Limb (tissue), 2 donors: ENCODE data around the gene OIP5.
"Not testable (repeated sequence)": the region's sequence is repeated elsewhere in the genome, so short reads cannot be mapped to it uniquely, and the experiment has no call there.

Experiments
- DNase-seq, 2 donors: peaks; one replicate each; pipeline ENCODE4 v3.0.0-alpha.2; 2016; ENCODE audit errors: extremely low spot score in 2 of 2

Gene OIP5

DNA sequence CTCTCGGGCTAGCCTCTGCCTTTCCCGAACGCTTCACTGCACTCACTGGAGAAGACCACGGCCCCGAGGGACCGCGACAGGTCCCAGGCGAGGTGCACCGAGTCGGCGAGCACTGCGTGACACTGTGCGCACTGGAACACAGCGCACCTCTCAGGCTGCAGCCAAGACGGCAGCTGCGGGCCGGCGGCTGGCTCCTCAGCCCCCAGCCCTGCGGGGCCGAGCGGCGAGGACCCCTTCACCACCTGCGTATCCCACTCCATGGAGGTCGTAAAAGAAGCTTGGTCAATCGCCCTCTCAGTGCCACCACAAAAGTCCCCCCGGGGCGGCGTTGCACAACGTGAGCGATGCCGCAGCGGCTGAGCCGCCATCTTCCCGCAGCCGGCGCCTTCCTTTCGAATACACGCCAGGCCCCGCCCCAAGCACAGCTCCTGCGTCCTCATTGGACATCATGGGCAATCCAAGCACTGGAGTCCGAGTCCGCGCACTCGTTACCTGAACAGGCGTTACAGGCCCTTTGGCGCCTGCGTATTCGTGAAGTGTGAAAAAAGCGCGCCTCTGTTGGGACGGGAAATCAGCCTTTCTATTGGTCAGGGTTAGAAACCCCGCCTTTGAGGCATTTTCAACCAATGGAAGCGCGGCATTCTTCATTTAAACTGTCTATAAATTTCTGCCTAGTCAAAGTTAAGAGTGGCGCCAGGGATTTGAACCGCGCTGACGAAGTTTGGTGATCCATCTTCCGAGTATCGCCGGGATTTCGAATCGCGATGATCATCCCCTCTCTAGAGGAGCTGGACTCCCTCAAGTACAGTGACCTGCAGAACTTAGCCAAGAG, at the start of gene OIP5, which contains the start of gene NUSAP1:
Gene OIP5, minus strand, starts transcription at position 398 of the 832 bp plus-strand sequence. Its CDS starts 30 bp downstream, at position 368.
Gene NUSAP1, plus strand, starts transcription at position 688 of the 832 bp plus-strand sequence. Its CDS starts 77 bp downstream, at position 765.
- DNase-seq, result peak; percentile 96 to 99

DNA sequence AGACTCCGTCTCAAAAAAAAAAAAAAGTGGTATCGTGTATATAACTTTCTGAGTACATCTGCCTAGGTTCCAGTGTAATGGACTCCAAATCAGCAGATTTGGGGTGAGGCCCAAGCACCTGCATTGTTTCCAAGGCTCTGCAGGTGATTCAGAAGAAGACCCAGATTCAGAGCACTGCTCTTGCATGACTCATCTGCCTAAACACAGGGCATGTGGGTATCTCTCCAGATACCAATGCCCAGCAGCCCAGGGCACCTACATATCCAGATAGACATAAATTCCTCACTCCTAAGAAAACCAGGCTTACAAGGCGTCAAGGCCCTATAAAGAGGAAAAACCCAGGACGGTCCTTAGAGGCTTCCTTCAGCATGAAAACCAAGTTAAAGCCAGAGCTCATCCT, 45.6 kb upstream of the OIP5 start:
- no peak for DNase-seq

DNA sequence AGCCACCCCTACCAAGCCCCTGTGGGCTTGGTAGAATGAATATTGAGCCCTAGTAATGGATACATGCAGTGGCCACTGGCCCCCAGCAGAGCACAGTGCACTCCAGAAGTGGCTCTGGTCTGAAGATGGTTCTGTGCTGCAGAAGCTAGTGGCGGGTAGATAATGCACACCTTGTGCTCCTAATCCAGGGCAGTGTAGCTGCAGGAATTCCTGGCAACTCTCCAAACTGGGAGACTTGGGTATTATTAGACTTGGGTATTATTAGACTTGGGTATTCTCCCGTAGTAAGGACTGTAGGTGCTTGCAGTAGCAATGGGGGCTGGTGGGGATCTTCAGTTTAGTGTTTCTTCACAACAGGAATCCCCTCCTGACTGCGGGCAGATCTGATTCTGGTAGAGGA, 35.0 kb upstream of the OIP5 start:
- no peak for DNase-seq

DNA sequence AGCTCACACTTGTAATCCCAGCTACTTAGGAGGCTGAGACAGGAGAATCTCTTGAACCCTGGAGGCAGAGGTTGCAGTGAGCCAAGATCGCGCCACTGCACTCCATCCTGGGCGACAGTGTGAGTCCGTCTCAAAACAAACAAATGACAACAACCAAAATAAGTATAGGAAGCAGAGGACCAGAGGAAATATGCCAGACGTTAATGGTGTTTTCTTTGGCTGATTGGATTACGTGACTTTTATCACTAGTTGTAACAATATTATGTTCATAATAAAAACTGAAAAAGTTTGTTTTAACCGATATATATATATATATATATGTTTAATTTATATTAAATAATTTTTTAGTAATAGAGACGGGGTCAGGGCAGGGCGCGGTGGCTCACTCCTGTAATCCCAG, 22.0 kb upstream of the OIP5 start:
- DNase-seq, result no peak

DNA sequence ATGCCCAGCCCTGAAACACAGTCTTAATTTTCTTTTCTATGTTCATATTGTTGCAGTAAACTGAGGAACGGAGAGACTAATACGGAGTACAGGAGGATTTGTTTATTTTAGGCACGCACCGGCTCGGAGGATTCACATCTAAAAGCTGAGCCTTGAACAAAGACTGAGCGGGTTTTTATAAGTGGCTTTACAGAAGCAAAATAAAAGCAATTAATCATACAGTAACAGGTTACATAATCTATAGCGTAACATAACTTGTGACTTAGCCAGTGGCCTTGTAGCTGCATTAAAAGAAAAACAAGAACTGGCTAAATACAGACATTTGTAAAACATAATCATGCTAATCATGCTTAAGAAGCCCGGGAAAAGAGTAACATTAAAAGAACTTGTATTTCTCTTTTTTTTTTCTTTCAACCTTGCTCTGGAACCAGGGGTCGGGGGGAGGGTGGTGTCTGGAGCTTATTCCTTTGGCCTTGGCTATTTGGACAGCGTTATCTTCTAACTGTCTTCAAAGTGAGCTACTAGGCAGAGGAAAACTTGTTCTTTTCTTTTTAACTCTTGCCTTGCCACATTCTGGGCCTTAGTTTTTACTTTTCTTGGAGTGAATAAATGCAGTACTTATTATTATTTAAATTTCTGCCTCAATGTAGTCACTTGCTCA, 17.8 kb upstream of the OIP5 start:
- DNase-seq, result no peak

DNA sequence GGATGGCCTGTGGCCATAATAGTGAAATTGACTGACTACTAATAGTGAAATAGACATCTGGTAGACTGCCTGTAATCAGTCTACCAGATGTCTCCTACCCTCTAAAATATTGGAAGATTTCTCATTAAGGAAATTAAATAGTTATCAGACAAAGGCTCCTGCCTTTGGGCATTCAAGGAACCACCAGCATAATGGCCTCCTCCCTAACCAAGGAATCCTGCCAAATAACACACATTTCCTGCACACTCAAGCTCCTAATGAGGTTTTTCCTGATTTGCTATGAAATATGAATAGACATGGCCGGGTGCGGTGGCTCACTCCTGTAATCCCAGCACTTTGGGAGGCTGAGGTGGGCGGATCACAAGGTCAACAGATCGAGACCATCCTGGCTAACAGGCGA, 14.8 kb upstream of the OIP5 start:
- no peak for DNase-seq

DNA sequence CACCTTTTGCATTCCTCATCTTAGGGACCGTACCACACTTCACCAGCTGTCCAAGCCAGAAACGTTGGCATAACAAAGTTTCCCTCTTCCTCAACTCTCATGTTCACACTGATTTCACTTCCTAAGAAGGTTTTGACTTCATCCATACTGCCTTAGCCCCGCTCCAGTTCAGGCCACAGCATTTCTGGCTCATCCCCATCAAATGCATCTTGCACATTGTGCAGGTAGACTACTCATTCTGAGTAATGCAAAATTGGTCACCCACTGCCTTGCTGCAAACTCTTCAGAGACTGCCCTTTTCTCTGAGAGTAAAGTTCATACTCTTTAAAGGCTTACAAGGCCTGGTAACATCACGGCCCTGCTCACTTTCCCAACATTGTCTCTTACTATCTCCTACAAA, 9.1 kb upstream of the OIP5 start:
- no peak for DNase-seq

DNA sequence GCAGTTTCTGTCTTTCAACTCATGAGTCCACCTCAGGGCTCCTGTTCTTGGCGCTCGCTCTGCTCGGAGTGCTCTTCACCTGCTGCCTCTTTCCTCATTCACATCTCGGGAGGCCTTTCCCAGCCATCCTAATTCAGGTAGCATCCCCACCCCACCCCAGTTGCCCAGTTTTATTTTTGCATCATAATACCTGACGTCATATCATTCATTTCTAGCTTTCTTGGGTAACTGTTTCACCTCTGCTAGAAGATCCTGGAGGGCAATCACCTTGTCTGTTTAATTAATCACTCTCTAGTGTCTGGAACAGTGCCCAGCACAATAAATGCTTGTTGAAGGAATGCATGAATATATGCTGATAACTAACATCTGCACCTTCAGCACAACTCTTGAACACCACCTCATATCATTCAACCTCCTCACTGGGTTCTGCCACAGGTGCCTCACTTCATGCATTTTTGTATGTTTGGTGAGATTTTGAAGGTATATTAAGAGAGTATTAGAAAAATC, 7.9 kb upstream of the OIP5 start:
- DNase-seq, result no peak

DNA sequence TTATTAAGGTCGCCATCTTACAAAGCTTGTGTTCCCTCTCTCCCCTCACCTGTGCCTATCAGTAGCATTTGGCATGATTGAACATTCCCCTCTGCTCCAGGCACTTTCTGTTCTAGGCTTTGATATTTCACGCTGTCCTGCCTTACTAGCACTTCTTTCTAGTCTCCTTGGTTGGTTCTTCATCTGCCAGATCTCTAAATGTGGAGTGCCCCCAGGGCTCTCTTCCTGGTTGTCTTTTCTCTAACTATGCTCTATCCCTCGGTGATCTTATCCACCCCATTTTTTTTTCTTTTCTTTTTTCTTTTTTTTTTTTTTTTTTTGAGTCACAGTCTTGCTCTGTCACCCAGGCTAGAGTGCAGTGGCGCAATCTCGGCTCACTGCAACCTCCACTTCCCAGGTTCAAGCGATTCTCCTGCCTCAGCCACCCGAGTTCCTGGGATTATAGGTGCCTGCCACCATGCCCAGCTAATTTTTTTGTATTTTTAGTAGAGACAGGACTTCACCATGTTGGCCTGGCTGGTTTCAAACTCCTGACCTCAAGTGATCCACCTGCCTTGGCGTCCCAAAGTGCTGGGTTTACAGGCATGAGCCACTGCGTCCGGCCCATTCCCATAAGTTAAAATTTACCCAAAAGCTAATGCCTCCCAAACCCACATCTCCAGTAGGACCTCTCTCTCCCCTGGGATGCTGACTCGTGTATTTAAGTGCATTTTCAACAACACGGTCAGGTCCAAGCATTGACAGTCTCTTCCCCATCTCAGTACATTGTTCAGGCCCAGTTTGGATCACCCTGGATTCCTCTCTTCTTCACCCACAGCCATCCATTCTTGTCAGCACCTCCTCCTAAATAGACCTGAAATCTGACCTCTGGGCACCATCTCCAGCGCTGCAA, 5.5 kb upstream of the OIP5 start:
- DNase-seq, result no peak

DNA sequence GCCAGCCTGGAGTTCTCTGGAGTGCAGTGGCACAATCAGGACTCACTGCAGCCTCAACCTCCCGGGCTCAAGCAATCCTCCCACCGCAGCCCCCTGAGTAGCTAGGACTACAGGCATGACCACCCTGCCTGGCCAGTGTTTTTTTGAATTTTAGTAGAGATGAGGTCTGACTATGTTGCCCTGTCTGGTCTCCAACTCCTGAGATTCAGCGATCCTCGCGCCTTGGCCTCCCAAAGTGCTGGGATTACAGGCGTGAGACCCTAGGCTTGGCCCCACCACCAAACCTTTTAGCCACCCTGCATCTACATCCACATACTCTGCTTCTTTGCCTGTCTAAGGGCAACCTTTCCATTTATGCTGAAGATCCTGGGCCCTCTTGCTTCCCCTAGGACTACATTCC, 4.7 kb upstream of the OIP5 start:
- no peak for DNase-seq

DNA sequence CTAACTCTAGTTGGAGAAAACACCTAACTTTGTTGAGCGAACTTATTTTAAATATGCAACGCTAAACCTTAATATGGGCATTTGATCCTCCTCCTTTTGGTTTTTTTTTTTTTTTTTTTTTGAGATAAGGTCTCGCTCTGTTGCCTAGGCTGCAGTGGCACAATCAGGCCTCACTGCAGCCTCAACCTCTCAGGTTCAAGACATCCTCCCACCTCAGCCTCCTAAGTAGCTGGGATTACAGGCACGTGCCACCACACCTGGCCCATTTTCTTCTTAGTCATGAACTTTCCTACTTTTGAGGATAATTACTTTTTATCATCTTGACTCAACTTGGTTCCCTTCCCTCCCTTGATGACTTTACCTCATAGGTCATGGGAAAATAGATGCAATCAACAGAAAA, 4.2 kb upstream of the OIP5 start:
- DNase-seq, result no peak

DNA sequence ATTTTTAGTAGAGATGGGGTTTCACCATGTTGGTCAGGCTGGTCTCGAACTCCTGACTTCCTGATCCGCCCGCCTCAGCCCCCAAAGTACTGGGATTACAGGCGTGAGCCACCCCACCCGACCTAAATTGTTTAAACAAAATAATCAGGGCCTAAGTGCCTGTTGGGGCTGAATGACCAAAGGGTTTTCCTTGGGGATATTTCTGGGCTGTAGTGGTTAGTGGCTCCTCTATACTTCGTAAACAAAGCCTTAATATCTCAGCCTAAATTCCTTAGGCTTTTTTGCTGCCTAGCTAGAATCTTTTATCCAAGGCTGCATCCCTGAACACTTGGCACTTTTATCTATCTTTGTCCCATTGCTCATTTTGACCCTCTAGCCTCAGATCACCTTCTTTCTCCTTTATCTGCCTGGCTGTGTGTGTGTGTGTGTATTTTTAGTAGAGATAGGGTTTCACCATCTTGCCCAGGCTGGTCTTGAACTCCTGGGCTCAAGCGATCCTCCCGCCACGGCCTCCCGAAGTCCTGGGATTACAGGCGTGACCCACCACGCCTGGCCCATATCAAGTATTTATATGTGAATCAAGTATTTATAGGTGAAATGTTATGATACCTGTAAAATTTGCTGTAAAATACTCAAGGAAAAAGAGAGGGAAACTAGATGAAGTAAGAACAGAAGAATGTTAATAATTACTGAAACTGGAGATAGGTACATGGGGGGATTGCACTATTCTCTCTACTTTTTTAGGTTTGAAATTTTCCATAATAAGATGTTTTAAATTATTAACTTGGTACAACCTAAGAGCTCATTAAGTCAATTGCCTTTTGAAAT, 2.1 kb upstream of the OIP5 start:
- no peak for DNase-seq

DNA sequence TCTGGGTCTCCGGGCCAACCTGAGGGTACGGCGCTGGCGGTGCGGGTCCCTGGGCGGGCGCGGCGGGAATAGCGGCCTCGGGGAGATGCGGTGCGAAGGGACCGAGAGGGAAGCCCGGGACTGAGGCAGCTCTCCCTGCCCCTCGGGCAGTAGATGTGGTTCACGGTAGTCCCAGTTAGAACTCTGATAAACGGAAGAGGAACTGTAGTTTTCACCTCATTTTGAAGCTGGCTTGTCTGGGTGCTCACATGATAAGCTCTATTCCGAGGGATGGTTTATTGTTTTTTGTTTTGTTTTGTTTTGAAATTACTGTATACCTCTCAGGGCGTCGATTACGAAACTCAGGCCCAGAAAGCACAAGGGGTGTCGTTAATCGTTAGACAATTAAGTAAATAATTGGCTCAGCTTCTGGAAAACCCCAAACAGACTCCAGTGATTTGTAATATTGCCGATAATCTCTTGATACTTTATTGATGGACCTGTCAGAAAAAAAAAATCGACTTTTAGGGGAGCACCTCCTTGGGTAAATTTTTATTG, 703 bp upstream of the OIP5 start:
- peak in 1 of 2 donors; percentile 3 for DNase-seq

DNA sequence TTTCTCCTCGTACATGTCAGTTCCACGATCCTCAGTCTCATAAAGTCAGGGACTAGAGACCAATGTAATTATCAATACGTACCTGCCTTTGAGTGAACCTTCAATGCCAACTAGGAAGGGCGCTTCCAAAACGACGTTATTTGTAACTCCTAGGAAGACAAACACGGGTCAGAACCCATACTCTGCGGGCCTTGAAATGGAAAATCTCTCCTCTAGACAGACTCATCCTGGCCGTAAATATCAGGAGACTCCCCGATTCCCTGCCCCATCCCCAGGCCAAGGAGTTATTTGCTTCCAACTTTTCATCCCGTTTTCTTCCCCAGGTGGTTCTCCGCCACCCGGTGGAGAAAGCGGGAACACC, 578 bp downstream of the OIP5 start:
- peak in 1 of 2 donors; percentile 56 for DNase-seq

DNA sequence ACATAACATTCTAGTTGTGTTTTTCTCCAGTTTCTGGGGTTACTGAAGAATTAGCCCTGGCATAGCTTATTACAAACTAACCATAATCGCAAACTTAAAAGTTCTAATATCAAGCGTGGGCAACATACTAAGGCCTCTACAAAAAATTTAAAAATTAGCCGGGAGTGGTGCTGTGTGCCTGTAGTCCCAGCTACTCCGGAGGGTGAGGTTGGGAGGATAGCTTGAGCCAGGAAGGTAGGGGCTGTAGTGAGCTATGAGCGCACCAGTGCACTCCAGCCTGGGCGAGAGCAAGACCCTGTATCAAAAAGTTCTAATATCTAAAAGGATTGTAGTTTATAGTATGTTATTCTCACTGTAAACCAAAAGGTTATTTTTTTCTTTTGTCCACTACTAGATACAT, 1.1 kb downstream of the OIP5 start:
- no peak for DNase-seq

DNA sequence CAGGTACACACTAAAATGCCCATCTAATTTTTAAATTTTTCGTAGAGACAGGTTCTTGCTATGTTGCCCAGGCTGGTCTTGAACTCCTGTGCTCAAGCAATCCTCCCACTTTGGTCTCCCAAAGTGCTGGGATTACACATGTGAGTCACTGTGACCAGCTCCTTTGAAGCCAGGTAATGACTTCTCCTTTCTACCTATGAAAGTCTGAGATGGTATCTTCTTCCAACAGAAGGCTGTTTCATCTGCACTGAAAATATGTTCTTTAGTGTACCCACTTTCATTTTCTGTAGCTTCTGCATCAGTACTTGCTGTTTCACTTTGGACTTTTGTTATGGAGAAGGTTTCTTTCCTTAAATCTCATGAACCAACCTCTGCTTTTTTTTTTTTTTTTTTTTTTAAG, 8.8 kb downstream of the OIP5 start:
- no peak for DNase-seq

DNA sequence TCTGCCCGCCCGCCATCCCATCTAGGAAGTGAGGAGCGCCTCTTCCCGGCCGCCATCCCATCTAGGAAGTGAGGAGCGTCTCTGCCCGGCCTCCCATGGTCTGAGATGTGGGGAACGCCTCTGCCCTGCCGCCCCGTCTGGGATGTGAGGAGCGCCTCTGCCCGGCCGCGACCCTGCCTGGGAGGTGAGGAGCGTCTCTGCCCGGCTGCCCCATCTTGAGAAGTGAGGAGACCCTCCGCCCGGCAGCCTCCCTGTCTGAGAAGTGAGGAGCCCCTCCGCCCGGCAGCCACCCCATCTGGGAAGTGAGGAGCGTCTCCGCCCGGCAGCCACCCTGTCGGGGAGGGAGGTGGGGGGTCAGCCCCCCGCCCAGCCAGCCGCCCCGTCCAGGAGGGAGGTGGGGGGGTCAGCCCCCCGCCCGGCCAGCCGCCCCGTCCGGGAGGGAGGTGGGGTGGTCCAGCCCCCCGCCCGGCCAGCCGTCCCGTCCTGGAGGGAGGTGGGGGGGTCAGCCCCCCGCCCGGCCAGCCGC, 11.5 kb downstream of the OIP5 start:
- DNase-seq, result not testable (repeated sequence)

DNA sequence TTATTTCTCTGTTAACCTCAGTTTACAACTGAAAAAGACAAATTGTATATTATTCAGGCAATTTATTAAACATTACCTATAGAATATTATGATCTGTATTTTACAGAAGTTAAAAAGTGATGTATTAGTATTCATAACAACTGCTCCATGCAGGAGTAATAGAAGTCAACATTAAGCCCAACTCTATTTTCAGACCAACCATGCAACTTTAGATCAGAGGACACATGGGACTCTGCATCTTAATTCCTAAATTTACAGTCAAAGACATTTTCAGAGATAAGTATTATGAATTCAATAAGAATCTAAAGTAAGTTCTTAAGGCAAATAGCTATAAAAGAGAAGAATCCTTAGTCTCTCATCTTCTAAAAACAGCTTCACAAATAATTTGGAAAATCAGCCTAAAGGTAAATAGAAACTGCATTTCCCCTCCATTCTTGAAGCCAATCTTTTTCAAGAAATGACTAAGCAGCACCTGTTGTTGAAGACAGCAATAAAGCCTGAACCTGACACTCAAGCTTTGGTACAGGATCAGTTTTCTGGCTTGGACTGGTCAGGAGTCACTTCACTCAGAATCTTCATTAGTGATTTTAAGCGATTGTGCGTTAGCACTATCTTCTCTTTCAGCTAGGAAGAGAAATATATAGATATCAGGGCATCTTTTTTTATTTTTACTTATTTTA, 23.0 kb downstream of the OIP5 start:
- no peak for DNase-seq

DNA sequence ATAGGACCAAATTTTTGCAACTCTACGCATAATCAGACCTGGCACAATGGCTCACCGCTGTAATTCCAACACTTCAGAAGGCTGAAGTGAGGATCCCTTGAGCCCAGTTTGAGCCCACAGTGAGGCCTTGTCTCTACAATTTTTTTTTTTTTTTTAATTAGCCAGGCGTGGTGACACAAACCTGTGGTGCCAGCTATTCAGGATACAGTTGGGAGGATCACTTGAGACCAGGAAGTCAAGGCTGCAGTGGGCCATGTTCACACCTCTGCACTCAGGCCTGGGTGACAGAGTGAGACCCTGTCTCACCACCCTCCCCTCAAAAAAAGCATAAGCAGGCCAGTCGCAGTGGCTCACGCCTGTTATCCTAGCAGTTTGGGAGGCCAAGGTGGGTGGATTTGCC, 24.7 kb downstream of the OIP5 start:
- no peak for DNase-seq
